Medulla oblongata (tissue), 1 donor: Measurements from ENCODE around the gene FBRSL1.

ENCODE experiments used
- DNase-seq: peaks from one replicate; pipeline ENCODE4 v3.0.0-alpha.2; 2015; ENCODE audit errors: extremely low spot score

FBRSL1 gene

DNA sequence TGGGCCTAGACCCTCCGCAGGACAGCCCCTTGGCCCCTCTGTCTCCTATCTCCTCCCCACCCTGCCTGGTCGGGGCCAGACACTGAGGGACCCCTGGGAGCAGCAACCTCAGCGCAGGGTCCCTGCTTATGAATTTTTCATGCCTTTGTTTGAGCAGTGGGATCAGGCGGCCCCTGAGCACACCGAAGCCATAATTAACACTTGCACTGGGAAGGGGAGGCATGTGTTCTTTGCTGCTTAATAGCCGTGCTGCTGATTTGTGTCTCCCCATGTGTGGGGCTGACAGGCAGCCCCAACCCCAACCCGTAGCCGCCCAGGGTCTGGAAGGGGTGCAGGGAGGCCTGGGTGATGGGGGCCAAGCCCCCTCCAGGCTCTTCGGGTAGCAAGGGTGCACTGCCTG, 52.7 kb downstream of the FBRSL1 start:
- no peak for DNase-seq

DNA sequence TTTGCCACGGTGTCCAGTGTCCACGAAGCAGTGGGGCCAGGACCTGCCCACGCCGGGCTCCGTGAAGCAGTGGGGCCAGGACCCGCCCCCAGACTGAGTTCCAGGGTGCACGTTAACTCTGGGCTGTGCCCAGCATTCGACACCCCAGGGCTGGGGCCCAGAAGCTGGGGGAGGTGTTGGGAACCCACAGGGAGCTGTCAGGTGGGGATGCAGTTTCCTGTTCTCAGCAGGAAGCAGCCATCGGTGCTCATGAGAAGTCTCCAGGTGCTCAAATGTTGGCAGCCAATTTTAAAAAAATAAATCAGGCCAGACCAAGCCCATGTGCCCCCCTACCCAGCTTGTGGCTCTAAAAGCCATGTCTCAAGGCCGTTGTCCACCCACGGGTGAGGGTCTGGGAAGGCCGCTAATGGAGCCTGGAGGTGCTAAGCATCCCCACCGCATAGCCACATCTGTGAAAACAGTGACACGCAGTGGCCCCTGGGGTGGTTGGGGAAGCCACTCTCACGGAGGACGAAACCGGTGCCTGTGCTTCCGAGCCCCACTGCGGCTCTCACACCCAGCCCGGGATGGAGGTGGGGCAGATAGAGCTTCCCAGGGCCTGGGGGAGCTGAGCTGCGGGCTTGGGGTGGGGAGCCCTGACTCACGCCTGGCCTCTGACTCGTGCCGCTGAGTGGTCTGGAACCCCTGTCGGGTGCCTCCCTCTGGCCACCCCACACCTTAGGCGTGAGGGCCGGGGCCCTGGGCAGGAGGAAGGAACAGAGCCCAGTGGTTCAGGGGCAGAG, 53.5 kb downstream of the FBRSL1 start:
- DNase-seq = no peak

DNA sequence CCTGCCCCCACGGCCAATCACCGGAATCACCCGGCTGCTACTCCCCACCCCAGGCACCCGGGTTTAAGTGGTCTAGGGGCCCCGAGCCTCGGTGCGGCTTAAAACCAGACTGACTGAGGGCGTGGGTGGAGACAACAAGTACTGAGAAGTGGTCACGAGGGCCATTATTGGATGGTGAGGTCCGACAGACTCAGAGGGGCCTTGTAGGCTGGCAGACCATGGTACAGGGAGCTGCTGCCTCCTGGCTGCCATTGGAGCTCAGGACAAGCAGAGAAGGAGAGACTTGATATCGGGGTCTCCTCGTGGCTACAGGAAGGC, 54.1 kb downstream of the FBRSL1 start:
- no peak for DNase-seq

DNA sequence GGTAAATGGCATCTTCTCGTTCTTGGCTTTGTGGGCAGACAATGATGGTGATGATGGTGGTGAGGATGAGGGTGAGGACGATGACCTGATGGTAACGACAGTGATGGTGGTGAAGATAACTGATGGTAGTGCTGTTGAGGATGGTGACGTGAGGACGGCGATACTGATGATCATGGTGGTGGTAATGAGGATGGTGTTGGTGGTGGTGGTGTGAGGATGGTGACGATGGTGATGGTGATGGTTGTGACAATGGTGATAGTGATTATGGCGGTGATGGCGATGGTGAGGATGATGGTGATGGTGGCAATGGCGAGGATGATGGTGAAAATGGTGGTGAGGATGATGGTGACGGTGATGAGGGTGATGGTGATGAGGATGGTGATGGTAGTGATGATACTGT, 54.5 kb downstream of the FBRSL1 start:
- DNase-seq = no peak

DNA sequence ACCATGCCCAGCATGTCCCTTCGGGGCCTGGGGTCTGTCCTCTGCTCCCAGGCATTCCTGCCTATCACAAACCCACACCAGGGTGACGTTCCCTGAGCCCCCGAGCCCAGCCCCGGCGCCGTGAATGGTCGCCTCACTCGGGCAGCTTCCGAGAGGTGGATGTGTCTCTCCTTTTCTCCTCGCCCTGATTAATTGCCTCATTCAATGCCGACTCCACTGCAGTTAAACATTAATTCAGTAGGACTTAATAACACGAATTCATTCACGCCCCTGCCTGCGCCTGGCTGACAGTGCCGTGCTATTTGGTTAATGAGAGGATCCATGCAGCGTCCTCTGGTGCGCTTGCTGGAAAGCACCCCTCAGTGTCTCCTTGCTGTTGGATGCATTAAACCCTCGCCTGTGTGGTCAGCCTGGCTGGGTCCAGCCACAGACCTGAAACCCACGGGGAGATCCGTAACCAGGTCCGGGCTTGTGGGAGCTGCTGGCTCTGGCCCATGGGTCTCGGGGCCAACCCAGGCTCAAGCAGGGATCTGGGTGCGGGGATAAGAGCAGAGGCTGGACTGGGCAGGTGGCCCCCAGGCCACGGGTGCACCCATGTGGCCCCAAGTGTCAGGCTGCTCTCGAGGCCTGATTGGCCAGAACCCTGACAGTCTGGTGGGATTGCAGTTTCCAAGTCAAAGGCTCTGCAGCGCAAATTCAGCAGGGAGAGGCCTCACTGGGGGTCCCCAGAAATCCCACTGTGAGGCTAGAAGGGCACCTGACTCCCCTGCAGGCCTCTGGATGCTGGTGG, 55.4 kb downstream of the FBRSL1 start:
- DNase-seq = no peak

DNA sequence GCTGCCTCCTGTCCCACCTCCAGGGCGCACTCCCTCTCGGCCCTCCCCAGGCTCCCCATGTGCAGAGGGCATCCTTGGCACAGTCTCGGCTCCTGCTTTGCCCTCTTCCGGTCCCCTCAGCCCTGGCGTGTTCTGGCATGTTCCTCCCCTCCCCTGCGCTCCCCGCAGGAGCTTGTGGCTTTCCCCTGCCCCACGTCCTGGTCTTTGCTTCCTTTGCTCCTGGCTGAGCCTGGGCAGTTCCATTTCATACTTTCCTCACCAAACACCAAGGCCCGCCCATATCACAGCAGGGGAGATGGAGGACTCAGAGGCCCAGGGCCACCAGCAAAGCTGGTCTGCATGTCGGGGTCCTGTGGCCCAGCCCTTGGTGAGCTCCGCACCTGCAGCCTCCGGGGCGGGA, 56.0 kb downstream of the FBRSL1 start:
- no peak for DNase-seq

DNA sequence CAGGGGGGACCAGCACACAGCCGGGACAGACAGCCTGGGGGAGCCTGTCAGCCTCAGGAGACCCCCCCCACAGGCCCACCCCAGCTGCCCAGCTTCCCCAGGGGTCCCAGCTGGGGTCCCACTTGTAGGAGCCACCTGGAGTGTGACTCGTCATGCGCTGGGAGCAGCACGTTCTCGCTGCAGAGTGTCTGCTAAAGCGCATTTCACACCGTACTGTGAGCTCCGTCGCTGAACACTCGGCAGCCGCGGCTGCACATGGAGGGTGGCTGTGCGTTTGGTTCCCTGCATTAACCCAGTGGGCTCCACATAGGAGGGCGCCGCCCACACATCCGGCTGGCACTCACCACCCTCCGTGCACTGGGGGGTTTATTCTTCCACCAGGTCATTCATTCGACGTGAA, 56.7 kb downstream of the FBRSL1 start:
- DNase-seq = no peak

DNA sequence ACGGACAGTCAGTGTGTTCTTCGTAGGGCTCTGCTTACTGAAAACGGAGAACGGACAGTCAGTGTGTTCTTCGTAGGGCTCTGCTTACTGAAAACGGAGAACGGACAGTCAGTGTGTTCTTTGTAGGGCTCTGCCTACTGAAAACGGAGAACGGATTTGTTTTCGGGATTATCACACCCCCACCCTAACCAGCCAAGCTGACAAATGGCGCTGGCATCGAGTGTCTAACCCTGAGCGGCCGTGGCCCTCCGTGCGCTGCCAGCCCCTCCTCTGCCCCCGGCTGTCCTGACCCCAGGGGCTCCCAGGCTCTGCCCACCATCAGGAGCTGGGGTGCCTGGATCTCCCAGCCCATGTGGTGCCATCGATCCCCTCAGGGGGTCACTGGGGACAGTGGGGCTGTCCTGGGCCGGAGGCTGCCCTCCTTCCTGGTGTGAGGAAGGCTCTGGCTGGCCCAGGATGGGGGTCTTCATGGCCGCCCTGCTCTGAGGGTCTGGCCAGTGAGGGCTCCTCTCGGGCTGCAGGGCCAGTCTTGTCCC, 57.3 kb downstream of the FBRSL1 start:
- DNase-seq = no peak

DNA sequence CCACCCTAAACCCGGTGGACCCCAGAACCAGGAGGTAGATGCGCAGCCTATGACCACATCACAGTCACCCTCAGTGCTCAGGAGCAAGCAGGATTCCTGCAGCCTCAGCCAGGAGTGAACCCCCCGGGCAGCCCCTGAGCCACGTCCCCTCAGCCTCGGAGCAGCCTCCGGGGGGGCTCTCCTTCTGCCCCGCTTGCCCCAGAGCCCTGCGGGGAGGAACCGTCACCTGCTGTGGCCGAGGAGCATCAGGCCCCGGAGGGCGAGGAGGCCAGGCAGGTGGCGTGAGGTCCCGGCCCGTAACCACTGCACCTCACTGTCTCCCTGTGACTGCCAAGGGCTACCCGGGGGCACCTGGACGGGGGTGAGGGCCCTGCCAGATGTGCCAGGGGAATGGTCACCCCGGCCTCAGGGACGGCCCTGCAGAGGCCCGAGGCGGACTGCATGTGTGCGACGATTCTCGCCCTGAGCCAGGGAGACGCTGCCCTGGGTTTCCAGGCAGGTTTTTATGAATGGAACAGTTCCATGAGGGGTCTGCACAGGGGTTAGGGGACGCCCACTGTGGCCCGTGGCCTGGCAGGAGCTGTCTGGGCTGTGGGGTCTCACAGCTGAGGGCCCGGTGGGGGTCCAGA, 58.6 kb downstream of the FBRSL1 start:
- DNase-seq = no peak

DNA sequence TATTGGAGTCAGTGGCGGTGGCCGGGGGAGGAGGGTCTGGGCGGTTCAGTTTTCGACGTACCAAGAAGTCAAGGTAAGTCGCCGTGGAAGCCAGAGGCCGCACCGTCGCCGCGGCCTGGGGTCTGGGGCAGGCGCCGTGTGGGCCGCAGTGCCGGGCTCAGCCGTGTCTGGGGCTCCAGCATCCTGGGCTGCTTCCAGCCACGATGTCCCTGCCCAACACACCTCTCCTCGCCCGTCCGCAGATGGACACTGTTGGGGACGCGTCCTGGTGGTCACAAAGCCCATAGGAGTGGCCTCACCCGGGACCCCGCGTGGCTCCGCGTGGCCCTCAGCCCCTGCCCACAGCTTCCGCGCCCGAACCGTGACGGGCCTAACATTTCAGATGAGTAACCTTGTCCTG, 59.1 kb downstream of the FBRSL1 start:
- no peak for DNase-seq

DNA sequence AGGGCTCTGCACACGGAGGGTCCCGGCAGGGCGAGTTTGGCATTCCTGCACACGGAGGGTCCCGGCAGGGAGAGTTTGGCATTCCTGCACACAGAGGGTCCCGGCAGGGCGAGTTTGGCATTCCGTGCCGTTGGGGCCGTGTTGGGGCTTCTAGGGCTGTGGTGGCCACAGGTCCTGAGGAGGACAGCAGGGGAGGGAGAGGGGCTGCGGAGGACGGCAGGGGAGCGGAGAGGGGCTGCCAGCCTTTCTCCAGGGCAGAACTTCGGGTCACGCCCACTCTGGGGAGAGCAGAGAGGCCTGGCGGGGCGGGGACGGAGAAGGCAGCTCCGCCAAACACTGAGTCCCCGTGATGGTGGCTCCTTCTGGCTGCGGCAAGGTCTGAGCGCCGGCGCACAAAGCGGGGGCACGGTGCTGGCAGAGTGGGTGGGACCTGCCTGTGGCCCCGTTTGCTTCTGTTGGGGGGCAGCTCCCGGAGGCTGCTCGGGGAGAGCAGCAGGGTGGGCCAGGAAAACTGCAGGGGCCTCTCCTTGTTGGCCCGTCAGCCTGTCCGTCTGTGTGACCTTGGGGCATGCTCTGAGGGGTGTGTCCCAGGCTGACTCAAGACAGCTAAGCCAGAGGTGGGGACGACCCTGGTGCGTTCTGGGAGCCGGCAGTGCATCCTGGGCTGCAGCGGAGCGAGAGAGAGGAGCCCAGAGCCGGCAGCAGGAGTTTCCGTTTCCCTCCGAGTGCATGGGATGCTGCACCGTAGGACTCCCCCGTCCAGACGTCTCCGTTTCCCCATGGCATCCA, 60.3 kb downstream of the FBRSL1 start:
- no peak for DNase-seq

DNA sequence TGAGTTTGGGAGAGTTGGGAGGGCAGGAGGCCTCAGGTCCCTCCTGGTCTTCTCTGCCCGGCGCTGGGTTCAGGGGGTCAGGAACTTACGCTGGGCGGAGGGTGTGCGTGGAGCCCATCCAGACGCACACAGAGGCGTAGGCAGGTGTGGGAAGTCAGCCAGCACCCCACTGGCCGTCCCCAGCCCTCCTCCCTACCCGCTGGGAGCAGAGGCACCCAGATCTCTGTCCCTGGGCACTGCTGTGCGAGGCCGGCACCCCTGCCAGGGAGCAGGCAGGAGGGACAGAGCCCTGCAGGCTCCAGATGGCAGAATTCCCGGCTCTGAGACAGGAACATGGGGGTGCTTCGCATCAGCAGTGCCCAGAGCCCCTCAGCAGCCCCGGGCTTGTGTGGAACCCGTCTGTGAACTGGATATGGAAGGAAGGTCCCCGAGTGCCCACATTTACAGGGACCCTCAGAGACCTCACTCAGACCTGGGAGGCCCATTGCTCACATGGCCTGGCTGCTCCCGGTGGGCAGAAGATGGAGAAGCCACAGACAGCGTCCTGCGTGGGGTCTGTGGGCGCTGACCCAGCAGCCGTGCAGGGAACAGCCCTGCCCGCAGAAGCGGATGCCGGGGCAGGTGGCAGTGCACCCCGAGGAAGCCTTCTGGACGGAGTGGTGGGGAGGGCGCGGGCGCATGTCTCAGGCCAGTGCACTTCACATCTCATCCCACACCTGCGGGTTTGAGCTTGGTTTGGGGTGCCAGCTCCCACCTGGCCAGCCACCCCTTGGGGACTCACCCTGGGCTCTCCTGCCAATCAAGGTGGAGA, 61.1 kb downstream of the FBRSL1 start:
- DNase-seq = no peak

DNA sequence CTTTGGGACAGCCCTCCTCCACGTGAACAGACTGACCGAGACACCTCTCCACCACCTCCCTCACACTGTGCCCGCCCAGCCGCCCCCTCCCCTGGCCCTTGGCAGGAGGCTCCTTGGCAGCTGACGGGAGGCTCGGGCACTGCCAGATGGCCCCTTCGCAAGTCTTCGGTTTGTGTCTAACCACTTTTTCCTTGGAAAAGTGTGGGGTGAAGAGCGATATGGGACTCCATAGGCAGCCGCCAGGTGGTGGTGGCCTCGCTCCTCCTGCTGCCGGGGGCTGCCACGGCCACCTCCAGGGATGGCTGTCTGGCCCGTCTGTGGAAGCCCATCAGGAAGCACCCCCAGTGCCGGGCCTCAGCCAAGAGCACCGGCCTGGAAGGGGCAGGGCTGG, 61.7 kb downstream of the FBRSL1 start:
- no peak for DNase-seq

DNA sequence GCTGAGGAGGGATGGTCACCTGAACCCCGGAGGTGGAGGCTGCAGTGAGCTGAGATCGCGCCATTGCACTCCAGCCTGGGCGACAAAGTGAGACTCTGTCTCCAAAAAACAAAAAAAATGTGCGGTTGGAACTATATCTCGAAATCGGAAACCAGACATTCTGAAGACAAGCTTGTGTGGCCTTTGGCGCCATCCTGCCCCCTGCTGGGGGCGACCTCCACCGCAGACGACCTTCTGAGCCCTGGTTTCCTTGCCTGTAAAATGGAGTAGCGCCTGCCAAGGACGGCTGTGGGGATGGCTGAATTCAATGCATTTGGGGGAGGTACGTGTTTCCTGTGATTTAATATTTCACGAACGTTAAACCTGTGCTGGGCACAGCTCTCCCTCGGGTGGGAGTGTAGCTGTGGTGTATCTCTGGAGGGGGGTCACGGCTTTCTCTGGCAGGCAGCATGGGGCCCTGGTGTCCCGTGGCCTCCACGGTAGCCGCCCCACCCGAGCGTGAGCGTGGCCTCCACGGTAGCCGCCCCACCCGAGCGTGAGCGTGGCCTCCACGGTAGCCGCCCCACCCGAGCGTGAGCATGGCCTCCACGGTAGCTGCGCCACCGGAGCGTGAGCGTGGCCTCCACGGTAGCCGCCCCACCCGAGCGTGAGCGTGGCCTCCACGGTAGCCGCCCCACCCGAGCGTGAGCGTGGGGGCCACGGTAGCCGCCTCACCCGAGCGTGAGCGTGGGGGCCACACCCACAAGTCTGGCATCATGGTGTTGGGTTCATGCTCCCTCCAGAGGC, 65.1 kb downstream of the FBRSL1 start:
- DNase-seq = no peak

DNA sequence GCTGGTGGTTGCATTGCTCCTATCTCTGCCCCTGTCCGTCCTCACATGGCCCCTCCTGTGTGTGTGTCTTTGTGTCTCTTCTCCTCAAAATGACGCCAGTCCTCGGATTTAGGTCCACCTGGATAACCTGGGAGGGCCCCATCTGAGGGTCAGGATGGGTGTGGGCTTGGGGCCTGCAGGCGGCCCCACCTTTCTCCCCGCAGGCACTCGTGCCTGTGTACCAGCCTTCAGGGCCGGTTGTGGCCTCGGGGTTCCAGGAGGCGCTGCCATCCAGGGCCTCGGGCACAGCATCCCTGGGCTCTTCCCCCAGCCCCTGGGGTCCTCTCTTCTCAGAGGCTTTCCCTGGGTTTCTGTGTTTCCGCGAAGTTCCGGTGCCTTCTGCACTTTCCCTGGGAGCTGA, 65.7 kb downstream of the FBRSL1 start:
- no peak for DNase-seq

DNA sequence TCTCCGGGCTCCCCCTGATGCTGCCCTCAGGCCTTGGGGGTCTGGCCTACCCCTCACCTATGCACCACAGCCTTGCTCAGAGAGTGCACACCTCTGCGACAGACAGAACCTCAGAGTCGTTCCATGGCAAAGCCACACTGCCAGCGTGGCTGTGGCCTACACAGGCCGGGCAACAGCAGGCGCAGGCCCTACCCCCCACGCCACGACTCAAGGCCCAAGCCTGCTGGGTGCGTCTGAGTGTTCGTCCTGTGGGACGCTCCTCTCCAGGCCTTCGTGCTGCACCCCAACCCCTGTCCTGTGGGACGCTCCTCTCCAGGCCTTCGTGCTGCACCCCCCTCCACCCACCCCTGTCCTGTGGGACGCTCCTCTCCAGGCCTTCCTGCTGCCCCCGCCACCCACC, 66.3 kb downstream of the FBRSL1 start:
- DNase-seq = no peak

DNA sequence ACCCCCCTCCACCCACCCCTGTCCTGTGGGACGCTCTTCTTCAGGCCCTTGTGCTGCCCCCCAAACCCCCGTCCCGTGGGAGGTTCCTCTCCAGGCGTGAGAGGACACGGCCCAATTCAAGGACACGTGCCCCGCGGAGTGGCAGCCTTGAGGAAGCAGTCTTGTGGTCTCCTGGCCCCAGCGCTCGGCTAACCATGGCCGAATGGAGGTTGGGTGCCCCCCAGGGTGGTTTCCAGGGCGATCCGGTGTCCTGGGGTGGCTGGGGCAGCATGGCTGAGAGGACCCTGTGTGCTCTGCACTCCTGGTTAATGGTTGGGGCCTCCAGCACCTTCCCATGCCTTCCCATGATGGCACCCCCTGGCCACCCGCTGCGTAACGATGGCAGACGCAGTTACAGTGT, 66.8 kb downstream of the FBRSL1 start:
- DNase-seq = no peak

DNA sequence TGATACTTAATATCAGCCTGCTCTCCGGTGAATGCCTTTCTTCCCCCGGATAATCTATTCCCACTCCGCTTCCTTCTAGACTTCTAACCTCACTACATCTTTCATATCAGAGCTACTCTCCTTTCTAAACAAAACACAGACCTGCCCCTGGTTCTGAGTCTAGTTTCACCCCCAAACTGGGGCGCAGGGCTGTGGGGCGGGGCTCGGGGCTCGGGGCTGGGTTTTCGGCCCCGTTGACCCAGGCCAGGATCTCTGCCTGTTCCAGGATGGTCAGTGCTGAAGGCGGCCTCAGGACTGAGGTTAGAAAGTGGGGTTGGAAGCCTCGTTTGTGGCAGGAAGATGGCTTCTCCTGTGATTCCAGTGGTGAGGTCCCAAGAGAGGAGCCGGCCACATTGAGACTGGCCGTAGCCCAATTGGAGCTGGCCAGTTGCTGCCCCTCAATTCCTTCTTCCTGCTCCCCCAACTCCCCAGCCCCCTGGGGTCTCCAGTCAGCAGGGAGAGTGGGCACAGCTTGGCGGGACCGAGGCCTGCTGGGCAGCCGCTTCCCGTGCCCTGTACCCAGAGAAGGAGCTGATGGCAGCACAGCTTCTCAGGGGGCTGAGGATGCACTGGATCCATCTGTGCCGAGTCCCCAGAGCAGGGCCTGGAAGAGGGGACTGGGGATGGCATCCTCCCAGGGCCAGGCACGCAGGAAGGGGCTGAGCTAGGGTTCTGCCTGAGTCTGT, 67.5 kb downstream of the FBRSL1 start:
- DNase-seq = no peak

DNA sequence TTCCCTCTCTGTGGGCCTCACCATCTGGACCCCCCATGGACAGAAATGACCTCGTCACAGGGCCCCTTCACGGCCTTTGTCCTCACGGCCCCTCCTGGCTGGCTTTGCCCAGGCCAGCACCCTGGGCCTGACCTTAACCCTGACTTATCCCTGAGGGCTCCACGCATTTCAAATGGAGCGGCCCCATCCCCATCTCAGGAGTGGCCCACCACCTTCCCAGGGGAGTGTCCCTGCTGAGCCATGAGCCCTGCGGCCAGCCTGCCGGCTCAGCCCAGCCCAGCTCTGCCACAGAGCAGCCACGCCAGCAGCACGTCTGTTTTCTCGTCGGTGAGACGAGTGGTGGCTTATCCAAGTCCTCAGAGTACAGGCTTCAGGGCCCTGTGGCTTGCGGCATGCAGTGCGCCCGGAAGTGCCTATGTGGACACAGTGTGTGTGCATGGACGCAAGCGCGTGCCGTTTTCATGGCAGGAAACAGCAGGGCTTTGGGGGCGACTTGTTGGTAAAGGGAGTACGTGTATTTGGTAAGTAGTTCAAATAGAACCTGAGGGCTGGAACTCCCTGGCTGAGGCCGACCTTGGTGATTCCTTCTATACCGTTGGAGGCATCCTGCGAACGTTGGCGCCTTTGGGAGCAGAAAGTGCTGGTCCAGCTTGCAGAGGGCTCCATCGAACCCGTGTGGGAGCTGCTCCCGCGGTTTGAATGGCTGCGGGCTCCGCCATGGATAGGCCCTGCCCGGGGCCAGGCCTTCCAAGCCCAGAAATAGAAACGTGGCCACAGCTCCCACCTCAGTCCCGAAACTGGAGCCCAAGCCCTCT, 68.3 kb downstream of the FBRSL1 start:
- no peak for DNase-seq
